GM12865 (cell line): ENCODE results near the gene GDNF.

ENCODE experiments used
- DNase-seq: peaks from one replicate; pipeline ENCODE4 v3.0.0; 2010; ENCODE audit warnings: low read depth
- H3K4me3 ChIP-seq: 2 replicates; pipeline ENCODE4 v1.5.1; 2011; ENCODE audit warnings: mild to moderate bottlenecking, low read depth, low read length, control low read depth
- TF ChIP-seq, protein P1 (sequence below): IDR thresholded peaks from 2 replicates; pipeline ENCODE4 v1.5.1; 2011; ENCODE audit warnings: low read length, control low read depth, low read depth, inconsistent platforms; ENCODE audit not compliant: insufficient read depth; ENCODE audit errors: missing control alignments

Gene GDNF

DNA sequence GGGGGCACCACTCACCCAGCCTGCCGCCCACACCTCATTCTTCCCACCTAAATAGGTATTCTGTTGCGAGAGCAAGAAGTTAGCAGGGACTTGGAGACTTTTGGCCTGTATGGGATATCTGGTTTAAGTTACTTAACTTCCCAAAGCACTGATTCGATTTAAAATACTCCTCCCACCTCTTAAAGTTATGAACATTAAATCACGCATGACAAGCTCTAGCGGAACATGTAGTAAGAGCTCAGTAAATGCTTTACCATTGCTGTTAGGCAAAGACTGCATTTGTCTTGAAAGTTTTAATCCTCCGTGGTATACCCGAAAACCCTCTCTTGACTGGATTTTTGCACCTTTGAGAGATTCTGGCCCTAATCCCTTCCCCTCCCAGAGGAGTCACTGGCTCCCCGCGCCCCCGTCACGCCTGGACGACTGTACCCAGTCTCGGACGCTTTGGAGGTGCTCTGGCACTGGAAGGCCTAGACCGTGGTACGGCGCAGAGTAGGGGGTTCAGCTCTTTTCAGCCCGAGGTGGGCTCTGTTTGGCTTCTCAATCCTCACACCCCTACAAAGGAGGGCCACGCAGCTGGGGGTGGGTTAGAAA, 4.4 kb downstream of the GDNF start:
- TF ChIP-seq, protein P1, sequence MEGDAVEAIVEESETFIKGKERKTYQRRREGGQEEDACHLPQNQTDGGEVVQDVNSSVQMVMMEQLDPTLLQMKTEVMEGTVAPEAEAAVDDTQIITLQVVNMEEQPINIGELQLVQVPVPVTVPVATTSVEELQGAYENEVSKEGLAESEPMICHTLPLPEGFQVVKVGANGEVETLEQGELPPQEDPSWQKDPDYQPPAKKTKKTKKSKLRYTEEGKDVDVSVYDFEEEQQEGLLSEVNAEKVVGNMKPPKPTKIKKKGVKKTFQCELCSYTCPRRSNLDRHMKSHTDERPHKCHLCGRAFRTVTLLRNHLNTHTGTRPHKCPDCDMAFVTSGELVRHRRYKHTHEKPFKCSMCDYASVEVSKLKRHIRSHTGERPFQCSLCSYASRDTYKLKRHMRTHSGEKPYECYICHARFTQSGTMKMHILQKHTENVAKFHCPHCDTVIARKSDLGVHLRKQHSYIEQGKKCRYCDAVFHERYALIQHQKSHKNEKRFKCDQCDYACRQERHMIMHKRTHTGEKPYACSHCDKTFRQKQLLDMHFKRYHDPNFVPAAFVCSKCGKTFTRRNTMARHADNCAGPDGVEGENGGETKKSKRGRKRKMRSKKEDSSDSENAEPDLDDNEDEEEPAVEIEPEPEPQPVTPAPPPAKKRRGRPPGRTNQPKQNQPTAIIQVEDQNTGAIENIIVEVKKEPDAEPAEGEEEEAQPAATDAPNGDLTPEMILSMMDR = no peak
- no peak for DNase-seq
- no peak overlapping the region for H3K4me3 ChIP-seq

GRCh38 chr5:37834542-37835379, 5.1 kb downstream of the GDNF start:
- TF ChIP-seq, protein P1 = no peak
- H3K4me3 ChIP-seq = no peak overlapping the region
- no peak for DNase-seq

DNA sequence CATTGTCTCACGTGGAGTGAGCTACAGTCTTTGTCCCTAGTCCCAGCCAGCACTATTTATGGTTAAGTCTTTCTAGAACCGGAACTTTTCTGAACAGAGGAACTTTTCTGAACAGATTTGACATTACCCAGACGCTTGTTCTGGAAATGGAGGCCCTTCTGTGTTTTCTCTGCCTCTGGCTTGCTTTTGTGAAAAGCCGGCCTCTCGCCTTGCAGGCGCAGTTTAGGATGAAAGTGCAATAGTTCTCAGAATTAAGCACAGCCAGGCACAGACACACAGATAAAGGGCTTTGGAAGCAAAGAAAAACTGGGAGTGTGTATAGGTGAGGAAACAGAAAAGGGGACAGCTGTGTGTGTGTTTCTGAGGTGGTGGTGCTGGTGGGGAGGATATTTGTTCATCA, 5.9 kb downstream of the GDNF start:
- H3K4me3 ChIP-seq = no peak overlapping the region
- no peak for DNase-seq
- TF ChIP-seq, protein P1 = no peak

GRCh38 chr5:37831821-37832534, 7.9 kb downstream of the GDNF start:
- no peak overlapping the region for H3K4me3 ChIP-seq
- TF ChIP-seq, protein P1 = no peak
- DNase-seq = no peak

DNA sequence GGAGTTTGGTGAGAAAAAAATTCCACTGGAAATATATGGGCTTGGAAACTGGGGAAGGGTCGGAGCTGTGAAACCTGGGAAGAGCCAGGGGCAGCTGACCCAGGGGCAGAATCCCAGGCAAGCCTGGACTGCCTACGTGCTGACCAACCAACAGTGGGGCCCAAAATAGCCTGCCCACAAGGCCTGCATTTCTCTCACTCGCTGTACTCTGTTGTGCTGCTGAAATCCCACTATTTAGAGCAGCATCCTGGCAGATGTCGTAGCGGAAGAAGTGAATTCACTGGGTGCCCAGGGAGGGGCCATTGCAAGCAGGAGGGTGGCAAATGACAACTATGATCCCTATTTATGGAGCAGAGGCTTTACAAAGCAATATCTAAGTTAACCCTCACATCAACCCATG, 9.5 kb downstream of the GDNF start:
- no peak overlapping the region for H3K4me3 ChIP-seq
- TF ChIP-seq, protein P1 = no peak
- DNase-seq = no peak

DNA sequence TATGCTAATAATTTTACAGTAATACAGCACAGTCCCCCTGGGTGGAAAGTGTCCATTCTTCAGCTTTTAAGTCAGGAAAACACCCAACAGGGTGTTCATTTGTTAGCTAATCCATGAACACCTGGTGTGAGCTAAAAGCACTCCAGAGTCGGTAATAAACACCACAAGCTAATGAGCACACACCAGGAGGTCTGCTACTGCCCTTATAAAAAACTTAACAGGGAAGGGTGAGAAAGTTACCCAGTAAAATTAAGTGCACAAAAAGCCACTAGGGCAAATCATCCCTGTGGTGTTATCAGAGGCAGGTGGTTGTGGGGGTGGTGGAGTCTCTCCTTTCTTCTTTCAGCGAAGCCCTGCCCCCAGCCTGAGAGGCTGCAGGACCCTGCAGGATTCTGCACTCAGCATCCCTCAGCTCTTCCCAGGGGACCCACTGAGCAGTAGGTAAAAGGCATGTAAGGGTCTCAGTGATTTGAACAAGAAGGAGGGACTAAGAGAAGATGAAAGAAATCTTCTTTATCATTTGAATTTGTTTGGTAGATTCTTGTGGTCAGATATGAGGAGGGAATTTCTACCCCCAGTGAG, 14.4 kb downstream of the GDNF start:
- no peak overlapping the region for H3K4me3 ChIP-seq
- TF ChIP-seq, protein P1 = no peak
- no peak for DNase-seq
